ENCODE data around the gene HPCAL1. TPM values are rescaled to one million over a fixed set of nuclear protein-coding genes. Genes with fewer than 3 reads are reported as not detected.

Gene HPCAL1
- total and polyA plus RNA-seq, 2 donors (not counting 1 experiment from before 2014, with no cell fraction given) = 60.3 to 65.1 TPM

GRCh38 chr2:10422732-10423399, 120.2 kb downstream of the HPCAL1 start:
- intact Hi-C loops (cut with micrococcal nuclease) = no loop called here
- Histone ChIP-seq H3K27ac (ENCODE audit: low read length in 2 of 2) (no peak overlapping the region), H3K9ac (ENCODE audit: low read length) (no peak overlapping the region), H3K4me3 (ENCODE audit: control extremely low read depth in 1 of 5, extremely low read depth in 1 of 5, insufficient read depth in 1 of 5, low read depth in 2 of 5, low read length in 4 of 5) (no peak overlapping the region), H3K79me2 (ENCODE audit: control insufficient read depth, insufficient read depth, low read length) (no peaks in the 10 kb centered on the region), H3K9me3 (ENCODE audit: control extremely low read depth in 1 of 3, control insufficient read depth in 2 of 3, insufficient read depth in 1 of 3, low read length in 2 of 3) (no peaks in the 10 kb centered on the region), H3K4me1 (ENCODE audit: control insufficient read depth in 2 of 2, insufficient read depth in 2 of 2, low read length in 2 of 2) (peaks cover 0 to 8% of the 10 kb centered on the region in 2 donors), H2AFZ (ENCODE audit: insufficient read depth, low read depth, low read length, poor library complexity, severe bottlenecking) (no peak overlapping the region), H4K20me1 (ENCODE audit: control insufficient read depth, insufficient read depth, low read length, poor library complexity, severe bottlenecking) (no peaks in the 10 kb centered on the region), H3K36me3 (replicated peaks in 1 of 2; ENCODE audit: control extremely low read depth in 1 of 2, control insufficient read depth in 1 of 2, extremely low read depth in 1 of 2, insufficient read depth in 2 of 2, low read length in 1 of 2) (peaks cover 0 to 57% of the 10 kb centered on the region in 2 experiments), H3K27me3 (replicated peaks in 1 of 4; ENCODE audit: control extremely low read depth in 1 of 4, control insufficient read depth in 3 of 4, insufficient read depth in 4 of 4, low read length in 3 of 4) (no peaks in the 10 kb centered on the region), H3K4me2 (replicated peaks; ENCODE audit: low read depth, low read length, poor library complexity, severe bottlenecking) (no peak overlapping the region)
- ATAC-seq (ENCODE audit: low read depth) (no peak), DNase-seq (no peak)
- POLR2A ChIA-PET = no interaction called here
- peaks cover 4% of the 10 kb centered on the region for H3K4me1 Mint-ChIP-seq
- TF ChIP-seq EZH2 (IDR thresholded peaks at IDR 0.05; ENCODE audit: borderline replicate concordance, insufficient read depth, low read depth, low read length, poor library complexity, severe bottlenecking) = no peak
- TF ChIP-seq CTCF (IDR thresholded peaks at IDR 0.05) = no peak
- no peak overlapping the region for H3K4me3 Mint-ChIP-seq
- no peaks in the 10 kb centered on the region for H3K27me3 Mint-ChIP-seq
- no peak overlapping the region for H3K27ac Mint-ChIP-seq
- CTCF ChIA-PET = interaction anchor here (1.8 kb wide), 1 partner anchor 12 kb away, joined by 8 read pairs; no protein-coding TSS in a partner anchor
- WGBS (ENCODE audit: insufficient coverage) = 96% methylated on average over 24 of the region's 24 CpGs
- no peaks in the 10 kb centered on the region for H3K9me3 Mint-ChIP-seq (ENCODE audit: insufficient read depth)

- H3K4me1 Mint-ChIP-seq = peaks cover 3% of the 10 kb centered on the region
- no peak for ATAC-seq (ENCODE audit: low read depth)
- Histone ChIP-seq H3K27ac (ENCODE audit: low read length in 2 of 2) (no peak overlapping the region), H3K36me3 (replicated peaks in 1 of 2; ENCODE audit: control extremely low read depth in 1 of 2, control insufficient read depth in 1 of 2, extremely low read depth in 1 of 2, insufficient read depth in 2 of 2, low read length in 1 of 2) (peaks cover 0 to 57% of the 10 kb centered on the region in 2 experiments), H3K4me3 (ENCODE audit: control extremely low read depth in 1 of 5, extremely low read depth in 1 of 5, insufficient read depth in 1 of 5, low read depth in 2 of 5, low read length in 4 of 5) (no peak overlapping the region), H2AFZ (ENCODE audit: insufficient read depth, low read depth, low read length, poor library complexity, severe bottlenecking) (no peak overlapping the region), H3K79me2 (ENCODE audit: control insufficient read depth, insufficient read depth, low read length) (no peaks in the 10 kb centered on the region), H3K9me3 (ENCODE audit: control extremely low read depth in 1 of 3, control insufficient read depth in 2 of 3, insufficient read depth in 1 of 3, low read length in 2 of 3) (no peaks in the 10 kb centered on the region), H3K4me2 (replicated peaks; ENCODE audit: low read depth, low read length, poor library complexity, severe bottlenecking) (no peak overlapping the region), H3K27me3 (replicated peaks in 1 of 4; ENCODE audit: control extremely low read depth in 1 of 4, control insufficient read depth in 3 of 4, insufficient read depth in 4 of 4, low read length in 3 of 4) (no peaks in the 10 kb centered on the region), H3K4me1 (ENCODE audit: control insufficient read depth in 2 of 2, insufficient read depth in 2 of 2, low read length in 2 of 2) (peaks cover 0 to 4% of the 10 kb centered on the region in 2 donors), H3K9ac (ENCODE audit: low read length) (no peak overlapping the region), H4K20me1 (ENCODE audit: control insufficient read depth, insufficient read depth, low read length, poor library complexity, severe bottlenecking) (no peaks in the 10 kb centered on the region)
- H3K27ac Mint-ChIP-seq = no peak overlapping the region
- 93% methylated on average over 4 of the region's 6 CpGs for WGBS (ENCODE audit: insufficient coverage)
- intact Hi-C loops (cut with micrococcal nuclease) = no loop called here
- no peak overlapping the region for H3K4me3 Mint-ChIP-seq
- CTCF ChIA-PET = interaction anchor here (1.8 kb wide), 1 partner anchor 12 kb away, joined by 8 read pairs; no protein-coding TSS in a partner anchor
- H3K27me3 Mint-ChIP-seq = no peaks in the 10 kb centered on the region
- TF ChIP-seq EZH2 (IDR thresholded peaks at IDR 0.05; ENCODE audit: borderline replicate concordance, insufficient read depth, low read depth, low read length, poor library complexity, severe bottlenecking) (no peak), CTCF (IDR thresholded peaks at IDR 0.05) (no peak)
- POLR2A ChIA-PET = no interaction called here
- DNase-seq = no peak
- no peaks in the 10 kb centered on the region for H3K9me3 Mint-ChIP-seq (ENCODE audit: insufficient read depth)
Measured at GRCh38 chr2:10423400-10423774, 120.7 kb downstream of the HPCAL1 start.
